H1 (cell line): ENCODE data around the gene SNX7. TPM values are rescaled to one million over a fixed set of nuclear protein-coding genes. Genes with fewer than 3 reads are reported as not detected.
A peak's percentile ranks its signal among the peaks of the same experiment; 100 is the strongest.

ENCODE experiments used
- CTCF ChIA-PET: fragments of 300-600 bp; sonication (Branson Sonifier 250); formaldehyde crosslinking; loops from one replicate; lab custom pipeline; 2021; ENCODE audit not compliant: partially characterized antibody; lab: Charles Lee
- POLR2A ChIA-PET: fragments of 300-600 bp; sonication (Branson Sonifier 250); formaldehyde crosslinking; loops from one replicate; lab custom pipeline; 2021; ENCODE audit warnings: inconsistent platforms; ENCODE audit not compliant: partially characterized antibody; lab: Charles Lee
- DNase-seq, 2 experiments: peaks; one replicate each; pipeline versions ENCODE4 v3.0.0 to v3.0.0-alpha.2; 2010 to 2022; ENCODE audit warnings: low spot score in 2 of 2, low read depth in 1 of 2, mixed read lengths in 1 of 2
- FAIRE-seq: peaks from 2 replicates; lab custom pipeline; 2011; peaks lifted over from hg19 to GRCh38; lab: Jason Lieb, UNC
- H2AFZ ChIP-seq: 2 replicates; pipeline ENCODE4 v1.8.1; 2012; ENCODE audit warnings: low read length, inconsistent platforms
- H2AK5ac ChIP-seq: 2 replicates; pipeline ENCODE4 v1.6.1; 2013; ENCODE audit warnings: low read depth, low read length
- H2BK120ac ChIP-seq: replicated peaks from 2 replicates; pipeline ENCODE3; 2013; ENCODE audit warnings: low read depth, low read length, inconsistent platforms
- H2BK12ac ChIP-seq: 2 replicates; pipeline ENCODE4 v1.6.1; 2013; ENCODE audit warnings: low read depth, low read length
- H2BK15ac ChIP-seq: 2 replicates; pipeline ENCODE4 v1.6.1; 2013; ENCODE audit warnings: low read length
- H2BK20ac ChIP-seq: 2 replicates; pipeline ENCODE4 v1.6.1; 2013; ENCODE audit warnings: low read length
- H2BK5ac ChIP-seq: 2 replicates; pipeline ENCODE4 v1.6.1; 2013; ENCODE audit warnings: low read depth, low read length
- H3K14ac ChIP-seq: 2 replicates; pipeline ENCODE4 v1.6.1; 2013; ENCODE audit warnings: inconsistent platforms; ENCODE audit not compliant: insufficient read length
- H3K18ac ChIP-seq: 2 replicates; pipeline ENCODE4 v1.6.1; 2013; ENCODE audit warnings: low read length; ENCODE audit errors: extremely low read depth
- H3K23ac ChIP-seq: 2 replicates; pipeline ENCODE4 v1.6.1; 2013; ENCODE audit warnings: inconsistent platforms; ENCODE audit not compliant: insufficient read length
- H3K23me2 ChIP-seq: 2 replicates; pipeline ENCODE4 v1.6.1; 2013; ENCODE audit warnings: low read depth, low read length
- H3K27ac ChIP-seq: 2 replicates; pipeline ENCODE4 v1.6.1; 2011; ENCODE audit warnings: low read depth, low read length, inconsistent platforms
- H3K27me3 ChIP-seq, 4 experiments: replicated peaks in 1 of 4; 1 replicate in 1 of 4; 2 replicates in 3 of 4; pipeline versions ENCODE4 v1.6.1 to v1.8.1; 2011 to 2013; ENCODE audit warnings: low read length in 3 of 4, mild to moderate bottlenecking in 3 of 4, inconsistent platforms in 2 of 4, mixed read lengths in 2 of 4, moderate library complexity in 1 of 4; ENCODE audit not compliant: control insufficient read depth in 3 of 4, insufficient read depth in 3 of 4; ENCODE audit errors: extremely low read depth in 1 of 4
- H3K36me3 ChIP-seq, 4 experiments: 2 replicates each; pipeline versions ENCODE4 v1.6.1 to v1.8.1; 2011 to 2013; ENCODE audit warnings: mild to moderate bottlenecking in 4 of 4, low read length in 3 of 4, moderate library complexity in 2 of 4, control low read depth in 1 of 4, inconsistent platforms in 1 of 4; ENCODE audit not compliant: insufficient read depth in 4 of 4, control insufficient read depth in 2 of 4
- H3K4ac ChIP-seq: replicated peaks from 2 replicates; pipeline ENCODE3; 2013; ENCODE audit warnings: low read length, low read depth, mixed read lengths, inconsistent platforms; ENCODE audit not compliant: insufficient read length
- H3K4me1 ChIP-seq, 4 experiments: replicated peaks in 1 of 4; 1 replicate in 1 of 4; 2 replicates in 3 of 4; pipeline versions ENCODE4 v1.6.1 to v1.8.1; 2011 to 2013; ENCODE audit warnings: low read length in 3 of 4, inconsistent platforms in 2 of 4, mixed read lengths in 1 of 4; ENCODE audit not compliant: insufficient read depth in 4 of 4, control insufficient read depth in 3 of 4
- H3K4me2 ChIP-seq, 2 experiments: 2 replicates each; pipeline versions ENCODE4 v1.6.1 to v1.8.1; 2011 to 2013; ENCODE audit warnings: low read depth in 2 of 2, low read length in 2 of 2, control low read depth in 1 of 2, inconsistent platforms in 1 of 2, mild to moderate bottlenecking in 1 of 2; ENCODE audit not compliant: insufficient read depth in 1 of 2
- H3K4me3 ChIP-seq, 4 experiments: fragments of 200-600, 300-600 bp in 1 of 4; sonication (generic), shearing (Covaris generic), sonication (Bioruptor Twin) in 1 of 4; 2 replicates each; pipeline versions ENCODE4 v1.5.1 to v1.8.1; 2011 to 2016; ENCODE audit warnings: low read length in 4 of 4, low read depth in 3 of 4, control low read depth in 2 of 4, inconsistent platforms in 2 of 4, mild to moderate bottlenecking in 2 of 4, mixed read lengths in 1 of 4, moderate library complexity in 1 of 4; ENCODE audit not compliant: insufficient read depth in 2 of 4; ENCODE audit errors: extremely low read depth in 1 of 4
- H3K56ac ChIP-seq: replicated peaks from 2 replicates; pipeline ENCODE3; 2013; ENCODE audit warnings: low read depth, mild to moderate bottlenecking, mixed read lengths, low read length, inconsistent platforms; ENCODE audit not compliant: insufficient read length
- H3K79me1 ChIP-seq: 2 replicates; pipeline ENCODE4 v1.6.1; 2013; ENCODE audit warnings: low read depth, low read length, control low read depth
- H3K79me2 ChIP-seq, 2 experiments: 2 replicates each; pipeline versions ENCODE4 v1.6.1 to v1.8.1; 2012 to 2013; ENCODE audit warnings: low read length in 2 of 2, mild to moderate bottlenecking in 2 of 2, inconsistent platforms in 1 of 2; ENCODE audit not compliant: insufficient read depth in 2 of 2, control insufficient read depth in 1 of 2
- H3K9ac ChIP-seq, 4 experiments: replicated peaks in 1 of 4; 1 replicate in 1 of 4; 2 replicates in 3 of 4; pipeline versions ENCODE4 v1.6.1 to v1.8.1; 2011 to 2013; ENCODE audit warnings: low read depth in 3 of 4, low read length in 3 of 4, control low read depth in 2 of 4, mild to moderate bottlenecking in 2 of 4, moderate library complexity in 2 of 4, inconsistent platforms in 1 of 4; ENCODE audit errors: extremely low read depth in 1 of 4
- H3K9me3 ChIP-seq, 2 experiments: 2 replicates each; pipeline versions ENCODE4 v1.6.1 to v1.8.1; 2012 to 2013; ENCODE audit warnings: mild to moderate bottlenecking in 2 of 2, moderate library complexity in 2 of 2, control low read depth in 1 of 2, inconsistent platforms in 1 of 2, low read depth in 1 of 2, low read length in 1 of 2, mixed read lengths in 1 of 2; ENCODE audit not compliant: insufficient read depth in 2 of 2
- H4K20me1 ChIP-seq, 2 experiments: replicated peaks in 1 of 2; 2 replicates each; pipeline versions ENCODE3 to v1.8.1; 2011 to 2013; ENCODE audit warnings: inconsistent platforms in 2 of 2, low read length in 2 of 2, mild to moderate bottlenecking in 1 of 2; ENCODE audit not compliant: insufficient read depth in 2 of 2, control insufficient read depth in 1 of 2
- H4K5ac ChIP-seq: 2 replicates; pipeline ENCODE4 v1.6.1; 2013; ENCODE audit warnings: low read length, low read depth, mixed read lengths, inconsistent platforms; ENCODE audit not compliant: insufficient read length
- H4K8ac ChIP-seq: 2 replicates; pipeline ENCODE4 v1.8.0; 2013; ENCODE audit warnings: mild to moderate bottlenecking, moderate library complexity, low read length, inconsistent platforms; ENCODE audit not compliant: insufficient read depth; ENCODE audit errors: extremely low read depth
- H4K91ac ChIP-seq: replicated peaks from 2 replicates; pipeline ENCODE3; 2013; ENCODE audit warnings: low read length, mixed read lengths, inconsistent platforms; ENCODE audit not compliant: insufficient read length
- BCL11A ChIP-seq, 2 experiments: IDR thresholded peaks; one replicate each; pipeline ENCODE4 v1.6.1; 2011; ENCODE audit warnings: low read depth in 2 of 2, low read length in 2 of 2, mild to moderate bottlenecking in 2 of 2
- CEBPB ChIP-seq: IDR thresholded peaks from 2 replicates; pipeline ENCODE4 v1.6.1; 2012; ENCODE audit warnings: low read depth, low read length
- GABPA ChIP-seq: IDR thresholded peaks from 2 replicates; pipeline ENCODE4 v1.6.1; 2011; ENCODE audit warnings: mild to moderate bottlenecking, low read length, moderate library complexity, borderline replicate concordance; ENCODE audit not compliant: insufficient read depth
- NANOG ChIP-seq: IDR thresholded peaks from 2 replicates; pipeline ENCODE4 v1.6.1; 2011; ENCODE audit warnings: low read length, low read depth, mild to moderate bottlenecking, inconsistent platforms; ENCODE audit not compliant: insufficient read depth, poor library complexity, severe bottlenecking
- POLR2A ChIP-seq, 2 experiments: IDR thresholded peaks; 1 replicate in 1 of 2; 2 replicates in 1 of 2; pipeline ENCODE4 v1.6.1; 2011; ENCODE audit warnings: low read depth in 2 of 2, low read length in 2 of 2, mild to moderate bottlenecking in 2 of 2; ENCODE audit errors: control extremely low read depth in 1 of 2
- SIRT6 ChIP-seq: IDR thresholded peaks from one replicate; pipeline ENCODE4 v1.7.1; 2012; ENCODE audit warnings: low read length, inconsistent platforms
- TAF7 ChIP-seq: optimal IDR thresholded peaks from 2 replicates; pipeline ENCODE3; 2011; ENCODE audit warnings: low read depth, mild to moderate bottlenecking, inconsistent platforms, low read length, moderate library complexity, borderline replicate concordance
- WGBS, 2 experiments: shearing (Covaris generic) in 1 of 2; methylation state at CpG; one replicate each; pipeline versions ENCODE4 v1.1.6 to v1.1.7; 2013 to 2015; ENCODE audit warnings: low lambda C conversion rate in 2 of 2, mixed read lengths in 2 of 2, inconsistent platforms in 1 of 2, low coverage in 1 of 2, missing lambda C conversion rate in 1 of 2; ENCODE audit not compliant: insufficient replicate concordance in 2 of 2, insufficient coverage in 1 of 2, insufficient read length in 1 of 2; ENCODE audit errors: extremely low coverage in 1 of 2, missing lambda C conversion rate in 1 of 2; 5-methylcytosine and 5-hydroxymethylcytosine counted together
- polyA plus RNA-seq, 7 experiments: library from polyadenylated mRNA; depleted of rRNA in 3 of 7; stranded (reverse) in 5 of 7; unstranded in 2 of 7; fragments of >200 nt in 5 of 7; fragments of 200-250 nt in 2 of 7; gene quantifications; 1 replicate in 5 of 7; 2 replicates in 1 of 7; 4 replicates in 1 of 7; pipeline versions ENCODE4 v1.2.1 to v1.2.3, GENCODE V29; 2011 to 2013; ENCODE audit warnings: missing spikeins in 2 of 7, mixed read lengths in 2 of 7
- total RNA-seq: library from RNA; stranded (reverse); fragmentation: NEBNext Ultra II Directional; extraction: Animal tissue kit (Norgen Biotek cat#: 25700); gene quantifications from 2 replicates; pipeline ENCODE4 v1.2.1, GENCODE V29; 2021
- TF ChIP-seq, protein P1 (sequence below): IDR thresholded peaks from 2 replicates; pipeline ENCODE4 v1.6.1; 2012; ENCODE audit warnings: low read length, inconsistent platforms
- TF ChIP-seq, protein P2 (sequence below): IDR thresholded peaks from 2 replicates; pipeline ENCODE4 v1.6.1; 2011; ENCODE audit warnings: low read length, improper control_type of control experiment
- TF ChIP-seq, protein P3 (sequence below): IDR thresholded peaks from 2 replicates; pipeline ENCODE4 v1.6.1; 2011; ENCODE audit warnings: low read depth, mild to moderate bottlenecking, low read length; ENCODE audit not compliant: insufficient read depth

Gene SNX7
- total and polyA plus RNA-seq, 2 of the 8 experiments (the other 6 are each of a cell fraction or from before 2014, with no cell fraction given), result 9.2 to 23.8 TPM

DNA sequence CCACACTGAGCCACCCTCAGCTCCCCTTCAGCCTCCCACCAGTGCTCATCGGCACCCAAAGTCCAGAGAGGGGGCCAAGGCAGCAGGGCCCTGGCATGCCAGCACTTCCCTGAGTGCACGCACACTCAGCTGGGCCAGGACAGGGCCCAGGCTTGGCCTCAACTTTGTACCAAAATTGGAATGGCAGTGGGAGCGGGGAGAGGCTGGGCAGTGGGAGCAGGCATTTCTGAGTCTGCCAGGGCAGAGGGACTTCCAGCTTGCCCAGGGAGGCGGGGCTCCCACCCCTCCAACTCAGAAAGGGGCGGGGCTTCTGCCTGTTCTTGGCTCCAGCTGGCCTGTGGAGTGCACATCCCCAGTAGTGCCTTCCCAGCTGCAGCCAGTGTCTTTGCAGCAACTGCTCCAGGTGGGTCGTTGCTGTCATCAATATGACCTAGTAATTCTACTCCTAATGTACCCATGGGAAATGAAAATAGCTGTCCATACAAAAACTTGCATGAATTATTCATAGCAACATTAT lies 10.3 kb upstream of the SNX7 start:
- Histone ChIP-seq H3K18ac (no peak overlapping the region), H4K5ac (no peak overlapping the region), H3K79me1 (no peaks in the 10 kb centered on the region), H4K91ac (no peak overlapping the region), H3K9ac (no peak overlapping the region), H3K23ac (no peak overlapping the region), H2BK20ac (no peak overlapping the region), H3K4me1 (no peaks in the 10 kb centered on the region; a peak in 1 of 7 replicates), H3K56ac (no peak overlapping the region), H3K79me2 (no peaks in the 10 kb centered on the region), H3K9me3 (peaks cover 0 to 3% of the 10 kb centered on the region in 2 experiments; a peak in 1 of 4 replicates), H2BK5ac (no peak overlapping the region), H3K36me3 (no peaks in the 10 kb centered on the region), H3K27ac (no peak overlapping the region), H4K8ac (no peak overlapping the region), H3K23me2 (no peaks in the 10 kb centered on the region), H4K20me1 (no peaks in the 10 kb centered on the region), H2BK12ac (no peak overlapping the region), H2AFZ (peak overlapping the region; percentile 66; the same call in 1 of the 2 replicates), H2BK15ac (no peak overlapping the region), H3K14ac (no peak overlapping the region), H2AK5ac (no peak overlapping the region), H3K4me2 (no peak overlapping the region), H3K27me3 (no peaks in the 10 kb centered on the region), H3K4me3 (no peak overlapping the region), H3K4ac (no peak overlapping the region), H2BK120ac (no peak overlapping the region)
- WGBS, 2 experiments, result 76% methylated on average over 6 of the region's 6 CpGs; no CpG with 5 or more reads in 1 of the 2 experiments
- DNase-seq (no peak), FAIRE-seq (no peak)
- ChIA-PET CTCF (no interaction called here), POLR2A (interaction anchor here (0.6 kb wide), 1 partner anchor 1092 kb away, joined by 3 read pairs; no protein-coding TSS in a partner anchor)
- TF ChIP-seq GABPA, result no peak
- no peak for TF ChIP-seq POLR2A (IDR thresholded peaks at IDR 0.05; ENCODE audit: control extremely low read depth in 1 of 2, low read depth in 2 of 2, low read length in 2 of 2)
- TF ChIP-seq, protein P1, sequence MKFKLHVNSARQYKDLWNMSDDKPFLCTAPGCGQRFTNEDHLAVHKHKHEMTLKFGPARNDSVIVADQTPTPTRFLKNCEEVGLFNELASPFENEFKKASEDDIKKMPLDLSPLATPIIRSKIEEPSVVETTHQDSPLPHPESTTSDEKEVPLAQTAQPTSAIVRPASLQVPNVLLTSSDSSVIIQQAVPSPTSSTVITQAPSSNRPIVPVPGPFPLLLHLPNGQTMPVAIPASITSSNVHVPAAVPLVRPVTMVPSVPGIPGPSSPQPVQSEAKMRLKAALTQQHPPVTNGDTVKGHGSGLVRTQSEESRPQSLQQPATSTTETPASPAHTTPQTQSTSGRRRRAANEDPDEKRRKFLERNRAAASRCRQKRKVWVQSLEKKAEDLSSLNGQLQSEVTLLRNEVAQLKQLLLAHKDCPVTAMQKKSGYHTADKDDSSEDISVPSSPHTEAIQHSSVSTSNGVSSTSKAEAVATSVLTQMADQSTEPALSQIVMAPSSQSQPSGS, result no peak
- no peak for TF ChIP-seq BCL11A (IDR thresholded peaks at IDR 0.05; ENCODE audit: low read depth in 2 of 2, low read length in 2 of 2)
- TF ChIP-seq NANOG, result no peak
- TF ChIP-seq, protein P2, sequence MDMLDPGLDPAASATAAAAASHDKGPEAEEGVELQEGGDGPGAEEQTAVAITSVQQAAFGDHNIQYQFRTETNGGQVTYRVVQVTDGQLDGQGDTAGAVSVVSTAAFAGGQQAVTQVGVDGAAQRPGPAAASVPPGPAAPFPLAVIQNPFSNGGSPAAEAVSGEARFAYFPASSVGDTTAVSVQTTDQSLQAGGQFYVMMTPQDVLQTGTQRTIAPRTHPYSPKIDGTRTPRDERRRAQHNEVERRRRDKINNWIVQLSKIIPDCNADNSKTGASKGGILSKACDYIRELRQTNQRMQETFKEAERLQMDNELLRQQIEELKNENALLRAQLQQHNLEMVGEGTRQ, result no peak
- TF ChIP-seq, protein P3, sequence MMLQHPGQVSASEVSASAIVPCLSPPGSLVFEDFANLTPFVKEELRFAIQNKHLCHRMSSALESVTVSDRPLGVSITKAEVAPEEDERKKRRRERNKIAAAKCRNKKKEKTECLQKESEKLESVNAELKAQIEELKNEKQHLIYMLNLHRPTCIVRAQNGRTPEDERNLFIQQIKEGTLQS, result no peak
- no peak for TF ChIP-seq CEBPB
- no peak for TF ChIP-seq SIRT6
- TF ChIP-seq TAF7, result no peak
